ENCODE measurements around the gene C6orf118.

- TF ChIP-seq SIN3A (IDR thresholded peaks at IDR 0.05; ENCODE audit: low read depth, low read length), result no peak
- TF ChIP-seq ATF7 (IDR thresholded peaks at IDR 0.05; ENCODE audit: low read depth), result no peak
- TF ChIP-seq, protein P1, sequence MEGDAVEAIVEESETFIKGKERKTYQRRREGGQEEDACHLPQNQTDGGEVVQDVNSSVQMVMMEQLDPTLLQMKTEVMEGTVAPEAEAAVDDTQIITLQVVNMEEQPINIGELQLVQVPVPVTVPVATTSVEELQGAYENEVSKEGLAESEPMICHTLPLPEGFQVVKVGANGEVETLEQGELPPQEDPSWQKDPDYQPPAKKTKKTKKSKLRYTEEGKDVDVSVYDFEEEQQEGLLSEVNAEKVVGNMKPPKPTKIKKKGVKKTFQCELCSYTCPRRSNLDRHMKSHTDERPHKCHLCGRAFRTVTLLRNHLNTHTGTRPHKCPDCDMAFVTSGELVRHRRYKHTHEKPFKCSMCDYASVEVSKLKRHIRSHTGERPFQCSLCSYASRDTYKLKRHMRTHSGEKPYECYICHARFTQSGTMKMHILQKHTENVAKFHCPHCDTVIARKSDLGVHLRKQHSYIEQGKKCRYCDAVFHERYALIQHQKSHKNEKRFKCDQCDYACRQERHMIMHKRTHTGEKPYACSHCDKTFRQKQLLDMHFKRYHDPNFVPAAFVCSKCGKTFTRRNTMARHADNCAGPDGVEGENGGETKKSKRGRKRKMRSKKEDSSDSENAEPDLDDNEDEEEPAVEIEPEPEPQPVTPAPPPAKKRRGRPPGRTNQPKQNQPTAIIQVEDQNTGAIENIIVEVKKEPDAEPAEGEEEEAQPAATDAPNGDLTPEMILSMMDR (IDR thresholded peaks at IDR 0.05 in 2 of 3, conservative IDR thresholded peaks at IDR 0.05 in 1 of 3; ENCODE audit: control insufficient read depth in 2 of 3, extremely low read depth in 1 of 3, insufficient read depth in 1 of 3, low read depth in 3 of 3, low read length in 3 of 3), result no peak
- TF ChIP-seq RAD21 (IDR thresholded peaks at IDR 0.05; ENCODE audit: insufficient read depth, low read depth, low read length), result no peak
- TF ChIP-seq NR2F1 (conservative IDR thresholded peaks at IDR 0.05), result no peak
- TF ChIP-seq SRF (IDR thresholded peaks at IDR 0.05; ENCODE audit: low read depth in 2 of 2, low read length in 2 of 2), result no peak
- TF ChIP-seq EP300 (IDR thresholded peaks at IDR 0.05; ENCODE audit: borderline replicate concordance in 1 of 2, control insufficient read depth in 1 of 2, low read depth in 2 of 2, low read length in 2 of 2), result no peak
- no peak for TF ChIP-seq MEF2B (IDR thresholded peaks at IDR 0.05; ENCODE audit: partially characterized antibody, poor library complexity, severe bottlenecking)
- no peak for TF ChIP-seq USF1 (IDR thresholded peaks at IDR 0.05; ENCODE audit: borderline replicate concordance, extremely low read length, insufficient read depth, low read depth, low read length)
- no peak for TF ChIP-seq POLR2AphosphoS5 (IDR thresholded peaks at IDR 0.05; ENCODE audit: low read length)
- no peak for TF ChIP-seq HDAC2 (IDR thresholded peaks at IDR 0.05)
- TF ChIP-seq POLR2A (IDR thresholded peaks at IDR 0.05; ENCODE audit: low read depth, low read length), result no peak
- TF ChIP-seq JUND (IDR thresholded peaks at IDR 0.05; ENCODE audit: low read depth, low read length), result no peak
These were observed 16.7 kb downstream of the C6orf118 start for GRCh38 chr6:165292657-165293056.

Measured in GM12878 (cell line).